Measurements from ENCODE around the gene C1orf122. TPM values are rescaled to one million over a fixed set of nuclear protein-coding genes. Genes with fewer than 3 reads are reported as not detected.

C1orf122 gene
- 63.2 and 75.3 TPM in 2 replicates for polyA plus RNA-seq (2012; rRNA removed)
- polyA plus RNA-seq (2012; cell fraction: cytosol; rRNA removed) = 49.7 and 58.1 TPM in 2 replicates
- 68.5 and 98.0 TPM in 2 replicates for polyA plus RNA-seq (2012; cell fraction: nucleus; rRNA removed)

DNA sequence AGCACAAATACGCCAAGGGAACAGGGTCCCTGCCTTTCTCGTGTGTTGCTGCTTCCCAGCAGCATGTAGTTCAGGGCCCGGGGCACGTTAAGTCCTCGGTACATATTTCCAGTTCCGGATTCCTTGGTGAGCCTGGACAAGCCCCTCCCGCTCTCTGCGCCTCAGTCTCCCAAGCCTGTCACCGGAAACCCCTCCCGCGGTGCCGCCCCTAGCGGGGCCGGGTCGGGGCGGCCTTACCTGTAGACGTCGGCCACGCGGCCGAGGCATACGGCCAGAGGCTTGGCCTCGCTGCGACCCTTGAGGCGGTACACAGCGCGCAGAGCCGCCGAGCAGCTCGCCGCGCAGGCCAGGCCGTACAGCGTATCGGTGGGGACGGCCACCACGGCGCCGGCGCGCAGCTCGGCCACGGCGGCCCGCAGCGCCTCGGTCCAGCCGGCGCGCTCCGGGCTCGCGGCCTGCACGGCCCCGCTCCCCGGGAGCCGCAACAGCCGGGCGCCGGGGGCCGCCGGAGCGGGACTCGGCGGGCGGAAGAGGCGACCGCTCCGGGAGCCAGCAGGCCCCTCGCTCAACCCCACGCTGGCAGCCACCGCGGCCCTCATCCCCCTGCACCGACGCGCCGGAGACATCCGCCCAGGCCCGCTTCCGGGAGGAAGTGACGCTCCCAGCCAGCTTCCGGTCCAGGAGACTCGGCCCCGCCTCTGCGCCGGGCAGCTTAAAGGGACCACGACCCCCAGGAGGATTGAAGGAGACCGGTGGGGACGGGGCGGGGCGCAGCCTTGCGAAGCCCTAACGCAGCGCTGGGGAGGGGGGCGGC is at the start of gene C1orf122, which contains the start of gene YRDC:
C1orf122 (plus strand) TSS at position 236 of the 814 bp plus-strand sequence. CDS start 615 bp downstream, outside the sequence.
YRDC (minus strand) TSS at position 654 of the 814 bp plus-strand sequence; CDS start at position 626, 28 bp downstream.
- Histone ChIP-seq H3K36me3 (replicated peaks in 1 of 2; ENCODE audit: control insufficient read depth in 1 of 2, insufficient read depth in 2 of 2, low read length in 1 of 2) (peaks cover 56 to 59% of the 10 kb centered on the region in 2 experiments), H3K9ac (peak within 1 kb of the TSS; percentile 89), H2AFZ (ENCODE audit: low read depth) (peak within 1 kb of the TSS; percentile 61), H3F3A (replicated peaks; ENCODE audit: insufficient read depth) (peaks cover 39% of the 10 kb centered on the region), H3K27ac (ENCODE audit: low read depth in 2 of 2, low read length in 1 of 2) (peak within 1 kb of the TSS; percentile 82 to 91), H4K20me1 (ENCODE audit: insufficient read depth) (peaks cover 31% of the 10 kb centered on the region), H3K4me1 (ENCODE audit: control insufficient read depth in 1 of 2, insufficient read depth in 2 of 2, low read depth in 1 of 2, low read length in 1 of 2) (peaks cover 15 to 29% of the 10 kb centered on the region in 2 experiments), H3K79me2 (ENCODE audit: insufficient read depth) (peaks cover 51% of the 10 kb centered on the region), H3K4me2 (peak within 1 kb of the TSS; percentile 99), H3K27me3 (ENCODE audit: insufficient read depth) (no peaks in the 10 kb centered on the region), H3K9me3 (no peaks in the 10 kb centered on the region), H3K4me3 (ENCODE audit: low read depth in 2 of 2, low read length in 1 of 2) (peak within 1 kb of the TSS; percentile 91), H3K9me2 (no peaks in the 10 kb centered on the region)
- ChIA-PET POLR2A (interaction anchor here (0.7 to 3.5 kb wide), 11 partner anchors 10 to 140 kb away, joined by 3 to 29 read pairs (median 4); partner anchors contain the start of genes EPHA10, INPP5B, MANEAL and MTF1), CTCF (interaction anchor here (0.7 to 3.2 kb wide), 7 partner anchors 13 to 115 kb away, joined by 3 to 20 read pairs (median 3); partner anchors contain the start of genes EPHA10 and MTF1)
- DNase-seq = peak; percentile 98
- TF ChIP-seq, protein P1, sequence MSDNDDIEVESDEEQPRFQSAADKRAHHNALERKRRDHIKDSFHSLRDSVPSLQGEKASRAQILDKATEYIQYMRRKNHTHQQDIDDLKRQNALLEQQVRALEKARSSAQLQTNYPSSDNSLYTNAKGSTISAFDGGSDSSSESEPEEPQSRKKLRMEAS (IDR thresholded peaks at IDR 0.05; ENCODE audit: low read depth) = peak; percentile 66
- TF ChIP-seq RCOR1 (IDR thresholded peaks at IDR 0.05; ENCODE audit: low read length) = no peak
- no peak for TF ChIP-seq SMC3 (IDR thresholded peaks at IDR 0.05; ENCODE audit: low read depth, low read length)
- TF ChIP-seq SIN3A (IDR thresholded peaks at IDR 0.05; ENCODE audit: borderline replicate concordance, low read depth, low read length) = peak; percentile 40; the same call in 1 of the 2 replicates
- peak; percentile 76 for TF ChIP-seq NFIC (IDR thresholded peaks at IDR 0.05; ENCODE audit: borderline replicate concordance)
- no peak for TF ChIP-seq MEF2A (IDR thresholded peaks at IDR 0.05; ENCODE audit: borderline replicate concordance, low read depth)
- TF ChIP-seq NRF1 (IDR thresholded peaks at IDR 0.05; ENCODE audit: low read depth, low read length) = no peak
- no peak for TF ChIP-seq FOXM1 (IDR thresholded peaks at IDR 0.05; ENCODE audit: low read depth)
- no peak for TF ChIP-seq TCF12 (IDR thresholded peaks at IDR 0.05)
- TF ChIP-seq, protein P2, sequence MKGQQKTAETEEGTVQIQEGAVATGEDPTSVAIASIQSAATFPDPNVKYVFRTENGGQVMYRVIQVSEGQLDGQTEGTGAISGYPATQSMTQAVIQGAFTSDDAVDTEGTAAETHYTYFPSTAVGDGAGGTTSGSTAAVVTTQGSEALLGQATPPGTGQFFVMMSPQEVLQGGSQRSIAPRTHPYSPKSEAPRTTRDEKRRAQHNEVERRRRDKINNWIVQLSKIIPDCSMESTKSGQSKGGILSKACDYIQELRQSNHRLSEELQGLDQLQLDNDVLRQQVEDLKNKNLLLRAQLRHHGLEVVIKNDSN (IDR thresholded peaks at IDR 0.05; ENCODE audit: borderline replicate concordance, low read depth) = no peak
- no peak for TF ChIP-seq TEAD4 (IDR thresholded peaks at IDR 0.05; ENCODE audit: borderline replicate concordance, insufficient read depth)
- TF ChIP-seq POLR2AphosphoS5 (IDR thresholded peaks at IDR 0.05; ENCODE audit: low read depth, low read length) = peak; percentile 54
- TF ChIP-seq, protein P3, sequence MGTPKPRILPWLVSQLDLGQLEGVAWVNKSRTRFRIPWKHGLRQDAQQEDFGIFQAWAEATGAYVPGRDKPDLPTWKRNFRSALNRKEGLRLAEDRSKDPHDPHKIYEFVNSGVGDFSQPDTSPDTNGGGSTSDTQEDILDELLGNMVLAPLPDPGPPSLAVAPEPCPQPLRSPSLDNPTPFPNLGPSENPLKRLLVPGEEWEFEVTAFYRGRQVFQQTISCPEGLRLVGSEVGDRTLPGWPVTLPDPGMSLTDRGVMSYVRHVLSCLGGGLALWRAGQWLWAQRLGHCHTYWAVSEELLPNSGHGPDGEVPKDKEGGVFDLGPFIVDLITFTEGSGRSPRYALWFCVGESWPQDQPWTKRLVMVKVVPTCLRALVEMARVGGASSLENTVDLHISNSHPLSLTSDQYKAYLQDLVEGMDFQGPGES (IDR thresholded peaks at IDR 0.05; ENCODE audit: low read depth, low read length) = no peak
- TF ChIP-seq MXI1 (IDR thresholded peaks at IDR 0.05; ENCODE audit: low read depth, low read length) = peak; percentile 80
- TF ChIP-seq, protein P4, sequence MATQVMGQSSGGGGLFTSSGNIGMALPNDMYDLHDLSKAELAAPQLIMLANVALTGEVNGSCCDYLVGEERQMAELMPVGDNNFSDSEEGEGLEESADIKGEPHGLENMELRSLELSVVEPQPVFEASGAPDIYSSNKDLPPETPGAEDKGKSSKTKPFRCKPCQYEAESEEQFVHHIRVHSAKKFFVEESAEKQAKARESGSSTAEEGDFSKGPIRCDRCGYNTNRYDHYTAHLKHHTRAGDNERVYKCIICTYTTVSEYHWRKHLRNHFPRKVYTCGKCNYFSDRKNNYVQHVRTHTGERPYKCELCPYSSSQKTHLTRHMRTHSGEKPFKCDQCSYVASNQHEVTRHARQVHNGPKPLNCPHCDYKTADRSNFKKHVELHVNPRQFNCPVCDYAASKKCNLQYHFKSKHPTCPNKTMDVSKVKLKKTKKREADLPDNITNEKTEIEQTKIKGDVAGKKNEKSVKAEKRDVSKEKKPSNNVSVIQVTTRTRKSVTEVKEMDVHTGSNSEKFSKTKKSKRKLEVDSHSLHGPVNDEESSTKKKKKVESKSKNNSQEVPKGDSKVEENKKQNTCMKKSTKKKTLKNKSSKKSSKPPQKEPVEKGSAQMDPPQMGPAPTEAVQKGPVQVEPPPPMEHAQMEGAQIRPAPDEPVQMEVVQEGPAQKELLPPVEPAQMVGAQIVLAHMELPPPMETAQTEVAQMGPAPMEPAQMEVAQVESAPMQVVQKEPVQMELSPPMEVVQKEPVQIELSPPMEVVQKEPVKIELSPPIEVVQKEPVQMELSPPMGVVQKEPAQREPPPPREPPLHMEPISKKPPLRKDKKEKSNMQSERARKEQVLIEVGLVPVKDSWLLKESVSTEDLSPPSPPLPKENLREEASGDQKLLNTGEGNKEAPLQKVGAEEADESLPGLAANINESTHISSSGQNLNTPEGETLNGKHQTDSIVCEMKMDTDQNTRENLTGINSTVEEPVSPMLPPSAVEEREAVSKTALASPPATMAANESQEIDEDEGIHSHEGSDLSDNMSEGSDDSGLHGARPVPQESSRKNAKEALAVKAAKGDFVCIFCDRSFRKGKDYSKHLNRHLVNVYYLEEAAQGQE (IDR thresholded peaks at IDR 0.05; ENCODE audit: low read depth, low read length) = no peak
- peak; percentile 77; the same call in 1 of the 2 replicates for TF ChIP-seq TAF1 (IDR thresholded peaks at IDR 0.05; ENCODE audit: borderline replicate concordance, low read depth, low read length)
- TF ChIP-seq, protein P5, sequence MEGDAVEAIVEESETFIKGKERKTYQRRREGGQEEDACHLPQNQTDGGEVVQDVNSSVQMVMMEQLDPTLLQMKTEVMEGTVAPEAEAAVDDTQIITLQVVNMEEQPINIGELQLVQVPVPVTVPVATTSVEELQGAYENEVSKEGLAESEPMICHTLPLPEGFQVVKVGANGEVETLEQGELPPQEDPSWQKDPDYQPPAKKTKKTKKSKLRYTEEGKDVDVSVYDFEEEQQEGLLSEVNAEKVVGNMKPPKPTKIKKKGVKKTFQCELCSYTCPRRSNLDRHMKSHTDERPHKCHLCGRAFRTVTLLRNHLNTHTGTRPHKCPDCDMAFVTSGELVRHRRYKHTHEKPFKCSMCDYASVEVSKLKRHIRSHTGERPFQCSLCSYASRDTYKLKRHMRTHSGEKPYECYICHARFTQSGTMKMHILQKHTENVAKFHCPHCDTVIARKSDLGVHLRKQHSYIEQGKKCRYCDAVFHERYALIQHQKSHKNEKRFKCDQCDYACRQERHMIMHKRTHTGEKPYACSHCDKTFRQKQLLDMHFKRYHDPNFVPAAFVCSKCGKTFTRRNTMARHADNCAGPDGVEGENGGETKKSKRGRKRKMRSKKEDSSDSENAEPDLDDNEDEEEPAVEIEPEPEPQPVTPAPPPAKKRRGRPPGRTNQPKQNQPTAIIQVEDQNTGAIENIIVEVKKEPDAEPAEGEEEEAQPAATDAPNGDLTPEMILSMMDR (IDR thresholded peaks at IDR 0.05) = no peak
- TF ChIP-seq CHD2 (IDR thresholded peaks at IDR 0.05; ENCODE audit: low read length, partially characterized antibody) = peak; percentile 26
- peak; percentile 89 for TF ChIP-seq GABPA (IDR thresholded peaks at IDR 0.05; ENCODE audit: low read depth)
- no peak for TF ChIP-seq RFX5 (IDR thresholded peaks at IDR 0.05; ENCODE audit: low read length)
- TF ChIP-seq RXRA (IDR thresholded peaks at IDR 0.05; ENCODE audit: borderline replicate concordance, low read depth) = no peak
- TF ChIP-seq, protein P6, sequence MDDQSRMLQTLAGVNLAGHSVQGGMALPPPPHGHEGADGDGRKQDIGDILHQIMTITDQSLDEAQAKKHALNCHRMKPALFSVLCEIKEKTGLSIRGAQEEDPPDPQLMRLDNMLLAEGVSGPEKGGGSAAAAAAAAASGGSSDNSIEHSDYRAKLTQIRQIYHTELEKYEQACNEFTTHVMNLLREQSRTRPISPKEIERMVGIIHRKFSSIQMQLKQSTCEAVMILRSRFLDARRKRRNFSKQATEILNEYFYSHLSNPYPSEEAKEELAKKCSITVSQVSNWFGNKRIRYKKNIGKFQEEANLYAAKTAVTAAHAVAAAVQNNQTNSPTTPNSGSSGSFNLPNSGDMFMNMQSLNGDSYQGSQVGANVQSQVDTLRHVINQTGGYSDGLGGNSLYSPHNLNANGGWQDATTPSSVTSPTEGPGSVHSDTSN (IDR thresholded peaks at IDR 0.05) = no peak
- TF ChIP-seq GATA2 (CRISPR knock-in tag; IDR thresholded peaks at IDR 0.05) = no peak
- peak; percentile 93 for TF ChIP-seq ELF1 (IDR thresholded peaks at IDR 0.05)
- WGBS (ENCODE audit: low lambda C conversion rate) = under 1% methylated on average over 30 of the region's 95 CpGs
